PC-3 (cell line): ENCODE data around the gene MYO18A. TPM values are rescaled to one million over a fixed set of nuclear protein-coding genes. Genes with fewer than 3 reads are reported as not detected.

Experiments used
- ATAC-seq: fragments of 200-7000 bp; cut with Tn5 transposase; 2 replicates; pipeline ENCODE4 v1.9.1; 2020; ENCODE audit warnings: mild to moderate bottlenecking, moderate library complexity
- BruUV-seq: library from RNA; stranded (reverse); fragments of 400-500 nt; replicated peaks from 2 replicates; lab custom pipeline; 2021; lab: Mats Ljungman, UMichigan
- CTCF ChIA-PET: fragments of 300-600 bp; sonication (Branson Sonifier 250); formaldehyde crosslinking; loops from one replicate; lab custom pipeline; 2022; ENCODE audit warnings: antibody characterized with exemption; lab: Charles Lee
- POLR2A ChIA-PET: fragments of 300-600 bp; sonication (Branson Sonifier 250); formaldehyde crosslinking; loops from one replicate; lab custom pipeline; 2022; ENCODE audit warnings: antibody characterized with exemption; ENCODE audit not compliant: unreplicated experiment; lab: Charles Lee
- DNase-seq: peaks from one replicate; pipeline ENCODE4 v3.0.0-alpha.2; 2015
- H2AFZ ChIP-seq: fragments of 300-600 bp; sonication (generic); 2 replicates; pipeline ENCODE4 v1.6.0; 2016; ENCODE audit warnings: antibody characterized with exemption, low read length
- H3F3A ChIP-seq: fragments of 300-600 bp; sonication (generic); one replicate; pipeline ENCODE4 v1.6.0; 2017; ENCODE audit warnings: antibody characterized with exemption, low read length, control low read depth, mild to moderate bottlenecking; ENCODE audit not compliant: unreplicated experiment
- H3K27ac ChIP-seq: fragments of 300-600 bp; sonication (generic); 2 replicates; pipeline ENCODE4 v1.5.1; 2016; ENCODE audit warnings: mild to moderate bottlenecking, low read length
- H3K27me3 ChIP-seq: fragments of 300-600 bp; sonication (generic); 2 replicates; pipeline ENCODE4 v1.6.1; 2016; ENCODE audit warnings: low read length, mixed read lengths
- H3K36me3 ChIP-seq: fragments of 300-600 bp; sonication (generic); 2 replicates; pipeline ENCODE4 v1.6.1; 2016; ENCODE audit warnings: low read depth, mixed run types, low read length, mixed read lengths
- H3K4me1 ChIP-seq: fragments of 300-600 bp; sonication (generic); 2 replicates; pipeline ENCODE4 v1.5.1; 2016; ENCODE audit warnings: low read length; ENCODE audit not compliant: insufficient read depth
- H3K4me2 ChIP-seq: fragments of 300-600 bp; sonication (generic); 2 replicates; pipeline ENCODE4 v1.6.0; 2016; ENCODE audit warnings: low read length
- H3K4me3 ChIP-seq: fragments of 300-600 bp; sonication (generic); 2 replicates; pipeline ENCODE4 v1.5.1; 2016; ENCODE audit warnings: mild to moderate bottlenecking, low read length, mixed read lengths
- H3K79me2 ChIP-seq: fragments of 300-600 bp; sonication (generic); 2 replicates; pipeline ENCODE4 v1.6.1; 2017; ENCODE audit warnings: low read length, mixed read lengths
- H3K9ac ChIP-seq: fragments of 300-600 bp; sonication (generic); 2 replicates; pipeline ENCODE4 v1.6.0; 2016; ENCODE audit warnings: mild to moderate bottlenecking, low read length
- H3K9me2 ChIP-seq: fragments of 300-600 bp; sonication (generic); replicated peaks from 2 replicates; pipeline ENCODE4 v1.6.1; 2016; ENCODE audit warnings: mixed run types, low read length, mixed read lengths
- H3K9me3 ChIP-seq: fragments of 300-600 bp; sonication (generic); 2 replicates; pipeline ENCODE4 v1.6.1; 2016; ENCODE audit warnings: low read length, mixed read lengths
- H4K20me1 ChIP-seq: fragments of 300-600 bp; sonication (generic); 2 replicates; pipeline ENCODE4 v1.6.1; 2016; ENCODE audit warnings: low read length, mixed read lengths
- CTCF ChIP-seq: fragments of 300-600 bp; sonication (generic); conservative IDR thresholded peaks from 2 replicates; pipeline ENCODE4 v1.5.1; 2017; ENCODE audit warnings: antibody characterized with exemption, low read depth, mild to moderate bottlenecking, low read length
- EZH2 ChIP-seq: fragments of 300-600 bp; sonication (generic); IDR thresholded peaks from one replicate; pipeline ENCODE4 v1.6.1; 2017; ENCODE audit warnings: antibody characterized with exemption, mild to moderate bottlenecking, low read length; ENCODE audit not compliant: unreplicated experiment
- EZH2phosphoT487 ChIP-seq: fragments of 300-600 bp; sonication (generic); IDR thresholded peaks from 2 replicates; pipeline ENCODE4 v1.6.1; 2018; ENCODE audit warnings: mild to moderate bottlenecking, antibody characterized with exemption, low read length, borderline replicate concordance
- intact Hi-C: fragments of 100-400 bp; cut with micrococcal nuclease; formaldehyde crosslinking; loops from 2 replicates; pipeline ENCODE4 v1.9.0; 2023
- total RNA-seq: library from RNA; depleted of rRNA; stranded (reverse); fragments of >200 nt; gene quantifications from 2 replicates; pipeline ENCODE4 v1.2.3, GENCODE V29; 2014

Gene MYO18A
- total RNA-seq, 1 experiment from 2014 or later: 28.0 TPM

- TF ChIP-seq CTCF: no peak
- no peak for TF ChIP-seq EZH2
- TF ChIP-seq EZH2phosphoT487: no peak
- ATAC-seq (no peak), DNase-seq (no peak)
- H3K4me2 ChIP-seq: no peak overlapping the region
- H3K27ac ChIP-seq: no peak overlapping the region
- H2AFZ ChIP-seq: no peak overlapping the region
- H3K4me3 ChIP-seq: no peak overlapping the region
- POLR2A ChIA-PET: no interaction called here
- no peaks in the 10 kb centered on the region for H3F3A ChIP-seq
- no peaks in the 10 kb centered on the region for H3K4me1 ChIP-seq
- no peaks in the 10 kb centered on the region for H3K9me2 ChIP-seq
- no TSS peak for BruUV-seq
- H3K9me3 ChIP-seq: no peaks in the 10 kb centered on the region
- no peaks in the 10 kb centered on the region for H3K27me3 ChIP-seq
- H3K9ac ChIP-seq: no peak overlapping the region
- intact Hi-C loops: no loop called here
- H4K20me1 ChIP-seq: no peaks in the 10 kb centered on the region
- H3K36me3 ChIP-seq: no peaks in the 10 kb centered on the region
- H3K79me2 ChIP-seq: no peaks in the 10 kb centered on the region
- CTCF ChIA-PET: no interaction called here
Measured at GRCh38 chr17:29096094-29096493, 84.1 kb downstream of the MYO18A start.

GRCh38 chr17:29095439-29095838 is 84.8 kb downstream of the MYO18A start:
- no peak for DNase-seq
- Histone ChIP-seq H3F3A (no peaks in the 10 kb centered on the region), H3K4me1 (no peaks in the 10 kb centered on the region), H3K9me2 (no peaks in the 10 kb centered on the region), H3K4me2 (no peak overlapping the region), H3K36me3 (no peaks in the 10 kb centered on the region), H3K27ac (no peak overlapping the region), H3K27me3 (no peaks in the 10 kb centered on the region), H3K4me3 (no peak overlapping the region), H3K9ac (no peak overlapping the region), H3K9me3 (no peaks in the 10 kb centered on the region), H4K20me1 (no peaks in the 10 kb centered on the region), H2AFZ (no peak overlapping the region), H3K79me2 (no peaks in the 10 kb centered on the region)
- CTCF ChIA-PET: no interaction called here
- no TSS peak for BruUV-seq
- POLR2A ChIA-PET: interaction anchor here (0.6 kb wide), 1 partner anchor 376 kb away, joined by 4 read pairs; the partner anchor contains the start of gene RPL23A
- intact Hi-C loops: no loop called here
- no peak for TF ChIP-seq EZH2phosphoT487
- no peak for TF ChIP-seq EZH2
- TF ChIP-seq CTCF: no peak
- ATAC-seq: no peak

- Histone ChIP-seq H3K4me2 (no peak overlapping the region), H3K9me3 (no peaks in the 10 kb centered on the region), H3K79me2 (no peaks in the 10 kb centered on the region), H3K27me3 (no peaks in the 10 kb centered on the region), H4K20me1 (no peaks in the 10 kb centered on the region), H2AFZ (no peak overlapping the region), H3K9ac (no peak overlapping the region), H3F3A (no peaks in the 10 kb centered on the region), H3K4me3 (no peak overlapping the region), H3K9me2 (no peaks in the 10 kb centered on the region), H3K4me1 (no peaks in the 10 kb centered on the region), H3K36me3 (no peaks in the 10 kb centered on the region), H3K27ac (no peak overlapping the region)
- ChIA-PET POLR2A (no interaction called here), CTCF (no interaction called here)
- DNase-seq (no peak), ATAC-seq (no peak)
- TF ChIP-seq EZH2: no peak
- TF ChIP-seq CTCF: no peak
- no peak for TF ChIP-seq EZH2phosphoT487
- BruUV-seq: no TSS peak
- intact Hi-C loops: no loop called here
Measured at GRCh38 chr17:29094101-29094708, 86.0 kb downstream of the MYO18A start.
